Measurements from ENCODE around the gene DIP2C. TPM values are rescaled to one million over a fixed set of nuclear protein-coding genes. Genes with fewer than 3 reads are reported as not detected.
"Not testable (repeated sequence)": the region's sequence is repeated elsewhere in the genome, so short reads cannot be mapped to it uniquely, and the experiment has no call there.

DIP2C gene
- total RNA-seq, 2 donors from 2014 or later, result 13.0 to 13.7 TPM

GRCh38 chr10:301536-301935 lies 387.9 kb downstream of the DIP2C start:
- 86 to 94% methylated on average over 1 to 9 of the region's 9 CpGs for WGBS, 2 experiments (ENCODE audit: insufficient coverage in 1 of 2, insufficient read length in 1 of 2)
- H3K9me3 Mint-ChIP-seq, result no peaks in the 10 kb centered on the region
- no peaks in the 10 kb centered on the region for H3K4me1 Mint-ChIP-seq
- Histone ChIP-seq H3K9me3 (ENCODE audit: control insufficient read depth, low read length) (no peaks in the 10 kb centered on the region), H3K4me3 (ENCODE audit: low read length) (no peak overlapping the region), H3K36me3 (ENCODE audit: control insufficient read depth, insufficient read depth, low read length) (peaks cover 6% of the 10 kb centered on the region), H3K4me1 (ENCODE audit: control insufficient read depth, insufficient read depth, low read length) (no peaks in the 10 kb centered on the region), H3K27ac (ENCODE audit: low read depth, low read length) (no peak overlapping the region), H3K27me3 (ENCODE audit: control insufficient read depth, insufficient read depth, low read length, poor library complexity, severe bottlenecking) (no peaks in the 10 kb centered on the region), H3K9ac (ENCODE audit: extremely low read depth, low read length, poor library complexity, severe bottlenecking) (no peak overlapping the region)
- no peak for TF ChIP-seq CTCF (conservative IDR thresholded peaks at IDR 0.05)
- no peak overlapping the region for H3K27ac Mint-ChIP-seq
- DNase-seq, result no peak
- peaks cover 25% of the 10 kb centered on the region for H3K36me3 Mint-ChIP-seq (ENCODE audit: low read depth)
- no peak overlapping the region for H3K4me3 Mint-ChIP-seq
- H3K27me3 Mint-ChIP-seq (ENCODE audit: insufficient read depth), result no peaks in the 10 kb centered on the region

- H3K27me3 Mint-ChIP-seq (ENCODE audit: insufficient read depth); H3K4me3 ChIP-seq (ENCODE audit: low read length); H3K27ac ChIP-seq (ENCODE audit: low read depth, low read length); H3K4me1 Mint-ChIP-seq; H3K9me3 Mint-ChIP-seq; DNase-seq; H3K9me3 ChIP-seq (ENCODE audit: control insufficient read depth, low read length); H3K4me3 Mint-ChIP-seq; H3K4me1 ChIP-seq (ENCODE audit: control insufficient read depth, insufficient read depth, low read length); H3K9ac ChIP-seq (ENCODE audit: extremely low read depth, low read length, poor library complexity, severe bottlenecking); H3K27me3 ChIP-seq (ENCODE audit: control insufficient read depth, insufficient read depth, low read length, poor library complexity, severe bottlenecking); H3K27ac Mint-ChIP-seq; H3K36me3 ChIP-seq (ENCODE audit: control insufficient read depth, insufficient read depth, low read length): not testable (repeated sequence)
- 93 to 98% methylated on average over 8 to 28 of the region's 31 CpGs for WGBS, 2 experiments (ENCODE audit: insufficient coverage in 1 of 2, insufficient read length in 1 of 2)
- H3K36me3 Mint-ChIP-seq (ENCODE audit: low read depth), result peaks cover 27% of the 10 kb centered on the region
Observed at GRCh38 chr10:300580-300979, 388.9 kb downstream of the DIP2C start.

- 93 to 94% methylated on average over 5 to 7 of the region's 7 CpGs for whole genome bisulfite sequencing, 2 experiments (ENCODE audit: insufficient coverage in 1 of 2, insufficient read length in 1 of 2)
- H3K4me3 Mint-ChIP-seq, result no peak overlapping the region
- no peaks in the 10 kb centered on the region for H3K27me3 Mint-ChIP-seq (ENCODE audit: insufficient read depth)
- DNase-seq, result no peak
- no peak overlapping the region for H3K4me3 ChIP-seq (ENCODE audit: low read length)
- no peak overlapping the region for H3K27ac ChIP-seq (ENCODE audit: low read depth, low read length)
- H3K36me3 Mint-ChIP-seq (ENCODE audit: low read depth), result peaks cover 27% of the 10 kb centered on the region
- H3K36me3 ChIP-seq (ENCODE audit: control insufficient read depth, insufficient read depth, low read length), result peaks cover 6% of the 10 kb centered on the region
- H3K4me1 ChIP-seq (ENCODE audit: control insufficient read depth, insufficient read depth, low read length), result no peaks in the 10 kb centered on the region
- H3K27ac Mint-ChIP-seq, result no peak overlapping the region
- no peak for TF ChIP-seq CTCF (conservative IDR thresholded peaks at IDR 0.05)
- H3K9me3 Mint-ChIP-seq, result no peaks in the 10 kb centered on the region
- no peaks in the 10 kb centered on the region for H3K27me3 ChIP-seq (ENCODE audit: control insufficient read depth, insufficient read depth, low read length, poor library complexity, severe bottlenecking)
- no peaks in the 10 kb centered on the region for H3K9me3 ChIP-seq (ENCODE audit: control insufficient read depth, low read length)
- no peak overlapping the region for H3K9ac ChIP-seq (ENCODE audit: extremely low read depth, low read length, poor library complexity, severe bottlenecking)
- no peaks in the 10 kb centered on the region for H3K4me1 Mint-ChIP-seq
Observed at GRCh38 chr10:299969-300368, 389.5 kb downstream of the DIP2C start.

- no peak overlapping the region for H3K9ac ChIP-seq (ENCODE audit: extremely low read depth, low read length, poor library complexity, severe bottlenecking)
Observed at GRCh38 chr10:299512-299911, 390.0 kb downstream of the DIP2C start.

More at GRCh38 chr10:299512-299911, 390.0 kb downstream of the DIP2C start:
- Histone ChIP-seq H3K27ac (ENCODE audit: low read depth, low read length) (no peak overlapping the region), H3K9me3 (ENCODE audit: control insufficient read depth, low read length) (no peaks in the 10 kb centered on the region), H3K4me1 (ENCODE audit: control insufficient read depth, insufficient read depth, low read length) (no peaks in the 10 kb centered on the region), H3K27me3 (ENCODE audit: control insufficient read depth, insufficient read depth, low read length, poor library complexity, severe bottlenecking) (no peaks in the 10 kb centered on the region), H3K36me3 (ENCODE audit: control insufficient read depth, insufficient read depth, low read length) (peaks cover 6% of the 10 kb centered on the region), H3K4me3 (ENCODE audit: low read length) (no peak overlapping the region)
- H3K4me3 Mint-ChIP-seq, result no peak overlapping the region
- H3K27ac Mint-ChIP-seq, result no peak overlapping the region
- peaks cover 27% of the 10 kb centered on the region for H3K36me3 Mint-ChIP-seq (ENCODE audit: low read depth)
- no peak for DNase-seq
- no peaks in the 10 kb centered on the region for H3K9me3 Mint-ChIP-seq
- 83 to 100% methylated on average over 2 of the region's 2 CpGs for WGBS, 2 experiments (ENCODE audit: insufficient coverage in 1 of 2, insufficient read length in 1 of 2)
- no peaks in the 10 kb centered on the region for H3K27me3 Mint-ChIP-seq (ENCODE audit: insufficient read depth)
- no peak for TF ChIP-seq CTCF (conservative IDR thresholded peaks at IDR 0.05)
- no peaks in the 10 kb centered on the region for H3K4me1 Mint-ChIP-seq
